Measurements from ENCODE around the gene BUB1B. TPM values are rescaled to one million over a fixed set of nuclear protein-coding genes. Genes with fewer than 3 reads are reported as not detected.
"Not testable (repeated sequence)": the region's sequence is repeated elsewhere in the genome, so short reads cannot be mapped to it uniquely, and the experiment has no call there.

Gene BUB1B
- total RNA-seq, 1 donor from 2014 or later: 0.79 TPM

- no peak for TF ChIP-seq CTCF (IDR thresholded peaks at IDR 0.05; ENCODE audit: insufficient read depth, low read length, severe bottlenecking)
- Histone ChIP-seq H3K36me3 (ENCODE audit: control insufficient read depth, insufficient read depth, low read length) (no peaks in the 10 kb centered on the region), H3K27me3 (ENCODE audit: control insufficient read depth, insufficient read depth, low read length) (no peaks in the 10 kb centered on the region), H3K4me3 (ENCODE audit: low read depth, low read length) (no peak overlapping the region)
- no peak for DNase-seq (ENCODE audit: low read depth)
- no peak for FAIRE-seq
These were observed 31.9 kb upstream of the BUB1B start for GRCh38 chr15:40128766-40129660.

GRCh38 chr15:40130118-40130517 lies 30.8 kb upstream of the BUB1B start:
- FAIRE-seq (no peak), DNase-seq (ENCODE audit: low read depth) (no peak)
- no peak overlapping the region for H3K4me3 ChIP-seq (ENCODE audit: low read depth, low read length)
- H3K36me3 ChIP-seq (ENCODE audit: control insufficient read depth, insufficient read depth, low read length): no peaks in the 10 kb centered on the region
- H3K27me3 ChIP-seq (ENCODE audit: control insufficient read depth, insufficient read depth, low read length): no peaks in the 10 kb centered on the region
- no peak for TF ChIP-seq CTCF (IDR thresholded peaks at IDR 0.05; ENCODE audit: insufficient read depth, low read length, severe bottlenecking)

- FAIRE-seq: no peak
These were observed 29.9 kb upstream of the BUB1B start for GRCh38 chr15:40130799-40131502.

GRCh38 chr15:40133544-40133943 lies 27.3 kb upstream of the BUB1B start:
- H3K27me3 ChIP-seq (ENCODE audit: control insufficient read depth, insufficient read depth, low read length): no peaks in the 10 kb centered on the region
- H3K4me3 ChIP-seq (ENCODE audit: low read depth, low read length): no peak overlapping the region
- no peak for TF ChIP-seq CTCF (IDR thresholded peaks at IDR 0.05; ENCODE audit: insufficient read depth, low read length, severe bottlenecking)
- DNase-seq (ENCODE audit: low read depth) (no peak), FAIRE-seq (no peak)
- H3K36me3 ChIP-seq (ENCODE audit: control insufficient read depth, insufficient read depth, low read length): no peaks in the 10 kb centered on the region

More at GRCh38 chr15:40130799-40131502, 29.9 kb upstream of the BUB1B start:
- no peak overlapping the region for H3K4me3 ChIP-seq (ENCODE audit: low read depth, low read length)
- no peak for TF ChIP-seq CTCF (IDR thresholded peaks at IDR 0.05; ENCODE audit: insufficient read depth, low read length, severe bottlenecking)
- no peaks in the 10 kb centered on the region for H3K27me3 ChIP-seq (ENCODE audit: control insufficient read depth, insufficient read depth, low read length)
- DNase-seq (ENCODE audit: low read depth): no peak
- no peaks in the 10 kb centered on the region for H3K36me3 ChIP-seq (ENCODE audit: control insufficient read depth, insufficient read depth, low read length)

- FAIRE-seq: peak; percentile 55
- Histone ChIP-seq H3K4me3 (ENCODE audit: low read depth, low read length) (no peak overlapping the region), H3K27me3 (ENCODE audit: control insufficient read depth, insufficient read depth, low read length) (no peaks in the 10 kb centered on the region), H3K36me3 (ENCODE audit: control insufficient read depth, insufficient read depth, low read length) (no peaks in the 10 kb centered on the region)
- no peak for TF ChIP-seq CTCF (IDR thresholded peaks at IDR 0.05; ENCODE audit: insufficient read depth, low read length, severe bottlenecking)
- no peak for DNase-seq (ENCODE audit: low read depth)
These were observed 26.0 kb upstream of the BUB1B start for GRCh38 chr15:40134885-40135284.

GRCh38 chr15:40135846-40136450 lies 24.9 kb upstream of the BUB1B start:
- H3K4me3 ChIP-seq (ENCODE audit: low read depth, low read length); H3K36me3 ChIP-seq (ENCODE audit: control insufficient read depth, insufficient read depth, low read length); FAIRE-seq; H3K27me3 ChIP-seq (ENCODE audit: control insufficient read depth, insufficient read depth, low read length); DNase-seq (ENCODE audit: low read depth): not testable (repeated sequence)

Data from bronchial epithelial cell (primary cell).